MM.1S (cell line): ENCODE results near the gene C18orf54.

ENCODE experiments used
- EZH2 ChIP-seq: fragments of 300-600 bp; sonication (generic); optimal IDR thresholded peaks from 2 replicates; pipeline ENCODE3; 2017; ENCODE audit warnings: low read depth, mild to moderate bottlenecking, antibody characterized with exemption, low read length, mixed read lengths
- TF ChIP-seq, protein P1 (sequence below): fragments of 300-600 bp; sonication (generic); IDR thresholded peaks from 2 replicates; pipeline ENCODE4 v1.5.1; 2016; ENCODE audit warnings: antibody characterized with exemption, low read length, mixed read lengths

- TF ChIP-seq, protein P1, sequence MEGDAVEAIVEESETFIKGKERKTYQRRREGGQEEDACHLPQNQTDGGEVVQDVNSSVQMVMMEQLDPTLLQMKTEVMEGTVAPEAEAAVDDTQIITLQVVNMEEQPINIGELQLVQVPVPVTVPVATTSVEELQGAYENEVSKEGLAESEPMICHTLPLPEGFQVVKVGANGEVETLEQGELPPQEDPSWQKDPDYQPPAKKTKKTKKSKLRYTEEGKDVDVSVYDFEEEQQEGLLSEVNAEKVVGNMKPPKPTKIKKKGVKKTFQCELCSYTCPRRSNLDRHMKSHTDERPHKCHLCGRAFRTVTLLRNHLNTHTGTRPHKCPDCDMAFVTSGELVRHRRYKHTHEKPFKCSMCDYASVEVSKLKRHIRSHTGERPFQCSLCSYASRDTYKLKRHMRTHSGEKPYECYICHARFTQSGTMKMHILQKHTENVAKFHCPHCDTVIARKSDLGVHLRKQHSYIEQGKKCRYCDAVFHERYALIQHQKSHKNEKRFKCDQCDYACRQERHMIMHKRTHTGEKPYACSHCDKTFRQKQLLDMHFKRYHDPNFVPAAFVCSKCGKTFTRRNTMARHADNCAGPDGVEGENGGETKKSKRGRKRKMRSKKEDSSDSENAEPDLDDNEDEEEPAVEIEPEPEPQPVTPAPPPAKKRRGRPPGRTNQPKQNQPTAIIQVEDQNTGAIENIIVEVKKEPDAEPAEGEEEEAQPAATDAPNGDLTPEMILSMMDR: no peak
- no peak for TF ChIP-seq EZH2
Observed at GRCh38 chr18:54390838-54391237, 33.1 kb downstream of the C18orf54 start.
